Measurements from ENCODE around the gene UBQLNL.

The UBQLNL gene

GRCh38 chr11:5514841-5515240 is 1.7 kb downstream of the UBQLNL start:
- no peak for DNase-seq (ENCODE audit: low spot score)
- in situ Hi-C loops (cut with MboI; ENCODE audit: low pct_unique_long_range_greater_than_20kb, low sequenced_read_pairs, unreplicated experiment) = no loop called here
- TF ChIP-seq, protein P1, sequence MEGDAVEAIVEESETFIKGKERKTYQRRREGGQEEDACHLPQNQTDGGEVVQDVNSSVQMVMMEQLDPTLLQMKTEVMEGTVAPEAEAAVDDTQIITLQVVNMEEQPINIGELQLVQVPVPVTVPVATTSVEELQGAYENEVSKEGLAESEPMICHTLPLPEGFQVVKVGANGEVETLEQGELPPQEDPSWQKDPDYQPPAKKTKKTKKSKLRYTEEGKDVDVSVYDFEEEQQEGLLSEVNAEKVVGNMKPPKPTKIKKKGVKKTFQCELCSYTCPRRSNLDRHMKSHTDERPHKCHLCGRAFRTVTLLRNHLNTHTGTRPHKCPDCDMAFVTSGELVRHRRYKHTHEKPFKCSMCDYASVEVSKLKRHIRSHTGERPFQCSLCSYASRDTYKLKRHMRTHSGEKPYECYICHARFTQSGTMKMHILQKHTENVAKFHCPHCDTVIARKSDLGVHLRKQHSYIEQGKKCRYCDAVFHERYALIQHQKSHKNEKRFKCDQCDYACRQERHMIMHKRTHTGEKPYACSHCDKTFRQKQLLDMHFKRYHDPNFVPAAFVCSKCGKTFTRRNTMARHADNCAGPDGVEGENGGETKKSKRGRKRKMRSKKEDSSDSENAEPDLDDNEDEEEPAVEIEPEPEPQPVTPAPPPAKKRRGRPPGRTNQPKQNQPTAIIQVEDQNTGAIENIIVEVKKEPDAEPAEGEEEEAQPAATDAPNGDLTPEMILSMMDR (IDR thresholded peaks at IDR 0.05; ENCODE audit: extremely low read depth, insufficient read depth, missing control alignments) = no peak

- in situ Hi-C loops (cut with MboI; ENCODE audit: low pct_unique_long_range_greater_than_20kb, low sequenced_read_pairs, unreplicated experiment) = no loop called here
- TF ChIP-seq, protein P1 (IDR thresholded peaks at IDR 0.05; ENCODE audit: extremely low read depth, insufficient read depth, missing control alignments) = no peak
- DNase-seq (ENCODE audit: low spot score) = no peak
Measured at GRCh38 chr11:5509803-5510202, 6.7 kb downstream of the UBQLNL start, which contains the start of gene UBQLN3. UBQLN3 (minus strand) TSS chr11:5509957; CDS start chr11:5509558, 399 bp downstream.

- DNase-seq (ENCODE audit: low spot score) = no peak
- TF ChIP-seq, protein P1 (IDR thresholded peaks at IDR 0.05; ENCODE audit: extremely low read depth, insufficient read depth, missing control alignments) = no peak
- in situ Hi-C loops (cut with MboI; ENCODE audit: low pct_unique_long_range_greater_than_20kb, low sequenced_read_pairs, unreplicated experiment) = no loop called here
Measured at GRCh38 chr11:5508605-5509004, 7.9 kb downstream of the UBQLNL start.

GRCh38 chr11:5507933-5508305 is 8.6 kb downstream of the UBQLNL start:
- TF ChIP-seq, protein P1 (IDR thresholded peaks at IDR 0.05; ENCODE audit: extremely low read depth, insufficient read depth, missing control alignments) = no peak
- in situ Hi-C loops (cut with MboI; ENCODE audit: low pct_unique_long_range_greater_than_20kb, low sequenced_read_pairs, unreplicated experiment) = no loop called here
- DNase-seq (ENCODE audit: low spot score) = no peak

DNA sequence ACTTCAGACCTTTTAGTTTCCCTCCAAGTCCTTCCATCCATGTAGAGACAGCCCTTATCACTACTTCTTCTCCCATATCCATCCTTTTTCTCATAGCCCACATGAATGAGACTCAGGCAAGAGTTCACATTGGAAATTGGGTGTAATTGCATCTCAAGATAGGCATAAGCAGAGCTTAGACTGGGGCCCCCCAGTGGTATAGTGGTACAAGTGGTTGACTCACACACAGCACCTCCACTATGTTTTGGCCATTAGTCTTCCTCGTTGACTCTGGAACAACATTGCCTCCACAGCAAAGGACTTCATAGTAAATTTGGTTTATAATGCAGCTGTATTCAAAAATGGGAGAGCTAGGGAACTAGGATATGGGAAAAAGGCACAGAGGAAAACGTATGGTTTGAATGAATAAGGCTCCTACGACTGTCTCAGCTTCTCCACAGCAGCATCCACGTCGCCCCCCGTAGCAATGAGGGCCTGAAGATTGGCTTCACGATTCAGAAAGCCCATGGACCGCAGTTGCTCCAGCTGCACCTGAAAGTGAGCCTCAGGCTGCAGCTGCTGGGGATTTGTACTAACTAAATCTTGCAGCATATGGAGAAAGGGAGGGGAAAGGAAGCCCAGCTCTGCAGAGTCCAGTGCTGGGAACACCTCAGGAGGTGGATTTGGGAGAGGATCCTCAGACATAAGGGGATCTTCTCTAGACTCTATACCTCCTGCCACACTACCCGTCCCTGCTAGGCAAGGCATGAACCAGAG is 9.1 kb downstream of the UBQLNL start:
- TF ChIP-seq, protein P1 (IDR thresholded peaks at IDR 0.05; ENCODE audit: extremely low read depth, insufficient read depth, missing control alignments) = no peak
- in situ Hi-C loops (cut with MboI; ENCODE audit: low pct_unique_long_range_greater_than_20kb, low sequenced_read_pairs, unreplicated experiment) = no loop called here
- no peak for DNase-seq (ENCODE audit: low spot score)

- in situ Hi-C loops (cut with MboI; ENCODE audit: low pct_unique_long_range_greater_than_20kb, low sequenced_read_pairs, unreplicated experiment) = no loop called here
- TF ChIP-seq, protein P1 (IDR thresholded peaks at IDR 0.05; ENCODE audit: extremely low read depth, insufficient read depth, missing control alignments) = no peak
- DNase-seq (ENCODE audit: low spot score) = no peak
Measured at GRCh38 chr11:5505363-5506048, 11.0 kb downstream of the UBQLNL start.
